ENCODE data around the gene PSME2.

DNA sequence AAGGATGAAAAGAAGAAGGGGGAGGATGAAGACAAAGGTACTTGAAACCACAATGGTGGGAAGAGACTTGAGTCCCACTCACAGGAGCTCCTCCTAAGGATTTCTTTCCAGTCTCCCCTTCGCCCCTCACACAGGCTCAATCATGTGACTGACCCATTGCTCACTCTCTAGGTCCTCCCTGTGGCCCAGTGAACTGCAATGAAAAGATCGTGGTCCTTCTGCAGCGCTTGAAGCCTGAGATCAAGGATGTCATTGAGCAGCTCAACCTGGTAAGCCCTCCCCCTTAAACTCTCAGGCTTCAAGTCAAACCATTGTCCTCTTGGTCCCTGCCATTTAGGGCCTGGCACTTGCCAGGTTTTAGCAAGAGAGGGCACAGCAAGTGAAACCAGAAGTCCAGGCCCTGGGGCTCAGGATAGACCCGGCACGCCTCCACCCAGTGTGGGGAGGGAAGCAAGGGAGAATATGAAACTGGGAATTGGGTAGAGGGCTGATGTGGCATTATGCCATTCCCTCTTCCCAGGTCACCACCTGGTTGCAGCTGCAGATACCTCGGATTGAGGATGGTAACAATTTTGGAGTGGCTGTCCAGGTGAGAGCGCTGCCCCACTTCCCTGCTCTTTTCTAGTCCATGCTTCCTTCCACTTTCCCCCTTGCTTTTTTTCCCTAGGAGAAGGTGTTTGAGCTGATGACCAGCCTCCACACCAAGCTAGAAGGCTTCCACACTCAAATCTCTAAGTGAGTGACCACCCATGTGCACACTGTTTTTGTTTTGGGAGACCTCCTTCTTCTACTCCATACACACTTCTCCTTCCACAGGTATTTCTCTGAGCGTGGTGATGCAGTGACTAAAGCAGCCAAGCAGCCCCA lies 8.6 kb downstream of the PSME2 start:
- TF ChIP-seq, protein P1, sequence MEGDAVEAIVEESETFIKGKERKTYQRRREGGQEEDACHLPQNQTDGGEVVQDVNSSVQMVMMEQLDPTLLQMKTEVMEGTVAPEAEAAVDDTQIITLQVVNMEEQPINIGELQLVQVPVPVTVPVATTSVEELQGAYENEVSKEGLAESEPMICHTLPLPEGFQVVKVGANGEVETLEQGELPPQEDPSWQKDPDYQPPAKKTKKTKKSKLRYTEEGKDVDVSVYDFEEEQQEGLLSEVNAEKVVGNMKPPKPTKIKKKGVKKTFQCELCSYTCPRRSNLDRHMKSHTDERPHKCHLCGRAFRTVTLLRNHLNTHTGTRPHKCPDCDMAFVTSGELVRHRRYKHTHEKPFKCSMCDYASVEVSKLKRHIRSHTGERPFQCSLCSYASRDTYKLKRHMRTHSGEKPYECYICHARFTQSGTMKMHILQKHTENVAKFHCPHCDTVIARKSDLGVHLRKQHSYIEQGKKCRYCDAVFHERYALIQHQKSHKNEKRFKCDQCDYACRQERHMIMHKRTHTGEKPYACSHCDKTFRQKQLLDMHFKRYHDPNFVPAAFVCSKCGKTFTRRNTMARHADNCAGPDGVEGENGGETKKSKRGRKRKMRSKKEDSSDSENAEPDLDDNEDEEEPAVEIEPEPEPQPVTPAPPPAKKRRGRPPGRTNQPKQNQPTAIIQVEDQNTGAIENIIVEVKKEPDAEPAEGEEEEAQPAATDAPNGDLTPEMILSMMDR (IDR thresholded peaks at IDR 0.05): no peak
- no peak for TF ChIP-seq POLR2A (IDR thresholded peaks at IDR 0.05)

All from heart left ventricle (tissue), 13 donors.